K562 (cell line): ENCODE results near the gene MEGF11. TPM values are rescaled to one million over a fixed set of nuclear protein-coding genes. Genes with fewer than 3 reads are reported as not detected.

Source experiments
- ATAC-seq: fragments of 200-7000 bp; cut with Tn5 transposase; 3 replicates; pipeline ENCODE4 v1.9.1; 2020; ENCODE audit warnings: moderate library complexity
- BruUV-seq: library from RNA; stranded (reverse); fragments of 400-500 nt; replicated peaks from 2 replicates; lab custom pipeline; 2021; lab: Mats Ljungman, UMichigan
- CTCF ChIA-PET: fragments of 300-600 bp; formaldehyde crosslinking; extraction: SDS; loops from one replicate; lab custom pipeline; 2021; ENCODE audit warnings: low intra/inter-chr PET ratio; lab: Yijun Ruan, JAX
- POLR2A ChIA-PET: fragments of 300-600, 350-650 bp; sonication (Branson Sonifier 250); formaldehyde crosslinking; extraction: SDS; loops from one replicate; lab custom pipeline; 2021; ENCODE audit warnings: antibody characterized with exemption, inconsistent platforms; lab: Yijun Ruan, JAX
- DNase-seq, 4 experiments: peaks; one replicate each; pipeline versions ENCODE4 v3.0.0 to v3.0.0-alpha.2; 2011 to 2018; ENCODE audit warnings: low spot score in 3 of 4, mixed read lengths in 3 of 4; ENCODE audit errors: extremely low read depth in 1 of 4
- FAIRE-seq: peaks from 2 replicates; lab custom pipeline; 2011; peaks lifted over from hg19 to GRCh38; lab: Jason Lieb, UNC
- H2AFZ ChIP-seq: 2 replicates; pipeline ENCODE4 v1.6.0; 2011; ENCODE audit warnings: low read depth, low read length, control low read depth, inconsistent platforms
- H3K27ac ChIP-seq: fragments of 200-600 bp; 3 replicates; pipeline ENCODE4 v1.8.0; 2011; ENCODE audit warnings: low read depth, mild to moderate bottlenecking, control low read depth, inconsistent platforms, low read length, moderate library complexity, mixed read lengths; ENCODE audit errors: extremely low read depth
- H3K27me3 ChIP-seq, 2 experiments: fragments of 300-600 bp in 1 of 2; 2 replicates in 1 of 2; 3 replicates in 1 of 2; pipeline versions ENCODE4 v1.6.0 to v1.8.0; 2011; ENCODE audit warnings: inconsistent platforms in 2 of 2, low read length in 2 of 2, mild to moderate bottlenecking in 1 of 2, mixed read lengths in 1 of 2, moderate library complexity in 1 of 2; ENCODE audit not compliant: control insufficient read depth in 2 of 2, insufficient read depth in 2 of 2
- H3K36me3 ChIP-seq: fragments of 300-600 bp; 3 replicates; pipeline ENCODE4 v1.8.0; 2011; ENCODE audit warnings: mild to moderate bottlenecking, low read length, inconsistent platforms; ENCODE audit not compliant: control insufficient read depth, insufficient read depth
- H3K4me1 ChIP-seq, 2 experiments: fragments of 200-600 bp in 1 of 2; replicated peaks in 1 of 2; 2 replicates in 1 of 2; 3 replicates in 1 of 2; pipeline versions ENCODE4 v1.5.1 to v1.8.0; 2011; ENCODE audit warnings: inconsistent platforms in 2 of 2, low read length in 2 of 2, mild to moderate bottlenecking in 1 of 2, mixed read lengths in 1 of 2, moderate library complexity in 1 of 2; ENCODE audit not compliant: control insufficient read depth in 2 of 2, insufficient read depth in 2 of 2
- H3K4me2 ChIP-seq: 2 replicates; pipeline ENCODE4 v1.6.1; 2011; ENCODE audit warnings: low read length, control low read depth, inconsistent platforms, mixed read lengths; ENCODE audit not compliant: insufficient read depth
- H3K4me3 ChIP-seq: fragments of 200-600 bp; sonication (generic), shearing (Covaris generic); 2 replicates; pipeline ENCODE4 v1.5.1; 2016; ENCODE audit warnings: control low read depth, inconsistent platforms
- H3K79me2 ChIP-seq: fragments of 200-600 bp; 3 replicates; pipeline ENCODE4 v1.8.0; 2011; ENCODE audit warnings: low read length, inconsistent platforms; ENCODE audit not compliant: control insufficient read depth, insufficient read depth
- H3K9ac ChIP-seq, 2 experiments: 2 replicates each; pipeline versions ENCODE4 v1.6.0 to v1.6.1; 2011; ENCODE audit warnings: low read depth in 2 of 2, low read length in 2 of 2, control low read depth in 1 of 2, inconsistent platforms in 1 of 2, mild to moderate bottlenecking in 1 of 2, mixed read lengths in 1 of 2; ENCODE audit not compliant: insufficient read depth in 1 of 2
- H3K9me1 ChIP-seq: one replicate; pipeline ENCODE4 v1.6.0; 2011; ENCODE audit warnings: inconsistent platforms, mild to moderate bottlenecking, low read length, moderate library complexity; ENCODE audit not compliant: control insufficient read depth, insufficient read depth
- H3K9me3 ChIP-seq: replicated peaks from 2 replicates; pipeline ENCODE4 v1.5.1; 2011; ENCODE audit warnings: low read depth, low read length, inconsistent platforms; ENCODE audit not compliant: control insufficient read depth, insufficient read depth
- H4K20me1 ChIP-seq: replicated peaks from 2 replicates; pipeline ENCODE4 v1.6.1; 2011; ENCODE audit warnings: low read length, inconsistent platforms, mixed read lengths; ENCODE audit not compliant: control insufficient read depth, insufficient read depth
- ELF1 ChIP-seq: fragments of 200-800 bp; sonication (Bioruptor generic); IDR thresholded peaks from 2 replicates; pipeline ENCODE4 v1.6.1; 2016; ENCODE audit warnings: missing genetic modification characterization, missing compliant biosample characterization
- ELF4 ChIP-seq: fragments of 450-650 bp; formaldehyde crosslinking; IDR thresholded peaks from 2 replicates; pipeline ENCODE4 v1.4.0; 2022; ENCODE audit warnings: missing genetic modification characterization
- EP300 ChIP-seq: IDR thresholded peaks from 2 replicates; pipeline ENCODE4 v1.6.1; 2012; ENCODE audit warnings: low read length, improper control_type of control experiment
- HNRNPL ChIP-seq: fragments of 200-400 bp; formaldehyde crosslinking; IDR thresholded peaks from 2 replicates; pipeline ENCODE4 v1.6.1; 2017; ENCODE audit warnings: low read depth, mild to moderate bottlenecking, low read length
- KLF1 ChIP-seq: fragments of 450-650 bp; IDR thresholded peaks from 2 replicates; pipeline ENCODE4 v1.6.1; 2016; ENCODE audit warnings: missing genetic modification characterization, missing compliant biosample characterization
- MITF ChIP-seq: IDR thresholded peaks from 2 replicates; pipeline ENCODE4 v1.6.1; 2014; ENCODE audit warnings: antibody characterized with exemption
- WGBS: fragments of 100-300 bp; shearing (Covaris generic); methylation state at CpG from one replicate; pipeline ENCODE4 v1.1.6; 2016; ENCODE audit warnings: low coverage, mixed read lengths; ENCODE audit not compliant: insufficient coverage; ENCODE audit errors: missing lambda C conversion rate; 5-methylcytosine and 5-hydroxymethylcytosine counted together
- in situ Hi-C: fragments of 300-500 bp; cut with MboI; formaldehyde crosslinking; loops from 4 replicates; pipeline ENCODE4 v1.15.0; 2018; ENCODE audit warnings: inconsistent platforms, mixed read lengths
- intact Hi-C: fragments of 100-400 bp; cut with micrococcal nuclease; formaldehyde crosslinking; loops from 2 replicates; pipeline ENCODE4 v1.14.2; 2022
- polyA plus RNA-seq, 8 experiments: library from polyadenylated mRNA; depleted of rRNA in 4 of 8; stranded (reverse) in 5 of 8; unstranded in 3 of 8; fragments of >200 nt; fragmentation: Nextera tagmentation in 2 of 8; fragmentation: Illumina TruSeq in 1 of 8; extraction: Ambion mirVana in 2 of 8; extraction: Trizol in 1 of 8; gene quantifications; 2 replicates each; pipeline versions ENCODE4 v1.2.1 to v1.2.3, GENCODE V29; 2011 to 2014; ENCODE audit warnings: inconsistent platforms in 1 of 8, missing spikeins in 1 of 8
- total RNA-seq, 7 experiments: library from RNA; depleted of rRNA in 6 of 7; stranded (reverse); fragments of >200 nt in 6 of 7; fragmentation: Illumina TruSeq in 2 of 7; extraction: Trizol in 2 of 7; gene quantifications; 2 replicates each; pipeline versions ENCODE4 v1.2.1 to v1.2.3, GENCODE V29; 2011 to 2021; ENCODE audit warnings: low replicate concordance in 1 of 7

MEGF11 gene
- total and polyA plus RNA-seq, 9 of the 15 experiments (the other 6 are each of a cell fraction or from before 2014, with no cell fraction given): 0.06 to 0.23 (median 0.20) TPM; not detected in 6

- BruUV-seq: no TSS peak
- CTCF ChIA-PET: no interaction called here
- no peaks in the 10 kb centered on the region for H3K9me3 ChIP-seq
These were observed 239.5 kb downstream of the MEGF11 start for GRCh38 chr15:66014022-66014421.

More at GRCh38 chr15:66014022-66014421, 239.5 kb downstream of the MEGF11 start:
- WGBS: 6% methylated on average over 5 of the region's 5 CpGs
- POLR2A ChIA-PET: no interaction called here
- H2AFZ ChIP-seq: no peak overlapping the region
- H3K79me2 ChIP-seq: no peaks in the 10 kb centered on the region
- no peak for FAIRE-seq
- H3K36me3 ChIP-seq: no peaks in the 10 kb centered on the region
- no peak overlapping the region for H3K9ac ChIP-seq
- H3K9me1 ChIP-seq: no peaks in the 10 kb centered on the region
- no peak for DNase-seq
- H3K4me2 ChIP-seq: no peak overlapping the region
- H3K27me3 ChIP-seq: peaks cover 6 to 19% of the 10 kb centered on the region in 2 experiments; a peak in 4 of 5 replicates
- H3K27ac ChIP-seq: no peak overlapping the region
- H3K4me3 ChIP-seq: no peak overlapping the region
- TF ChIP-seq KLF1 (tag) (no peak), HNRNPL (no peak), MITF (no peak), ELF4 (CRISPR knock-in tag) (no peak), EP300 (no peak), ELF1 (no peak)
- in situ Hi-C loops: no loop called here
- H3K4me1 ChIP-seq: no peaks in the 10 kb centered on the region
- ATAC-seq: no peak
- intact Hi-C loops: no loop called here
- no peaks in the 10 kb centered on the region; the same call in 1 of the 2 replicates for H4K20me1 ChIP-seq
